IMR-90 (cell line): ENCODE data around the gene TRPM1. TPM values are rescaled to one million over a fixed set of nuclear protein-coding genes. Genes with fewer than 3 reads are reported as not detected.

ENCODE experiments used
- ATAC-seq: fragments of 200-7000 bp; cut with Tn5 transposase; 2 replicates; pipeline ENCODE4 v1.9.1; 2020; ENCODE audit warnings: low read depth, mild to moderate bottlenecking, moderate library complexity
- BruUV-seq: library from RNA; stranded (reverse); fragments of 400-500 nt; replicated peaks from 2 replicates; lab custom pipeline; 2021; lab: Mats Ljungman, UMichigan
- CTCF ChIA-PET: fragments of 300-600 bp; formaldehyde crosslinking; extraction: SDS; loops from one replicate; lab custom pipeline; 2021; ENCODE audit warnings: antibody characterized with exemption; lab: Yijun Ruan, JAX
- POLR2A ChIA-PET: fragments of 300-600 bp; sonication (Branson Sonifier 250); formaldehyde crosslinking; loops from one replicate; lab custom pipeline; 2022; ENCODE audit warnings: antibody characterized with exemption; ENCODE audit not compliant: unreplicated experiment; lab: Charles Lee
- DNase-seq: peaks from one replicate; pipeline ENCODE4 v3.0.0; 2013
- H2AFZ ChIP-seq: replicated peaks from 2 replicates; pipeline ENCODE3; 2013; ENCODE audit warnings: low read length, mild to moderate bottlenecking; ENCODE audit not compliant: poor library complexity
- H2AK5ac ChIP-seq: 2 replicates; pipeline ENCODE4 v1.6.1; 2013; ENCODE audit warnings: low read depth, low read length, inconsistent platforms
- H2AK9ac ChIP-seq: replicated peaks from 2 replicates; pipeline ENCODE3; 2013; ENCODE audit warnings: mild to moderate bottlenecking, low read depth, low read length, moderate library complexity; ENCODE audit not compliant: poor library complexity
- H2BK120ac ChIP-seq: 2 replicates; pipeline ENCODE4 v1.6.1; 2013; ENCODE audit warnings: low read depth, low read length, inconsistent platforms
- H2BK15ac ChIP-seq: 3 replicates; pipeline ENCODE4 v1.6.1; 2013; ENCODE audit warnings: low read depth, low read length, inconsistent platforms
- H2BK20ac ChIP-seq: 2 replicates; pipeline ENCODE4 v1.6.1; 2013; ENCODE audit warnings: low read depth, mild to moderate bottlenecking, inconsistent platforms, low read length, moderate library complexity
- H2BK5ac ChIP-seq: 2 replicates; pipeline ENCODE4 v1.6.1; 2013; ENCODE audit warnings: mild to moderate bottlenecking, low read depth, low read length, inconsistent platforms; ENCODE audit not compliant: poor library complexity, severe bottlenecking
- H3K14ac ChIP-seq: replicated peaks from 2 replicates; pipeline ENCODE4 v1.6.1; 2013; ENCODE audit warnings: low read depth, low read length, inconsistent platforms
- H3K18ac ChIP-seq: 2 replicates; pipeline ENCODE4 v1.6.1; 2013; ENCODE audit warnings: low read depth, low read length, control low read depth
- H3K23ac ChIP-seq: 2 replicates; pipeline ENCODE4 v1.6.1; 2013; ENCODE audit warnings: low read depth, low read length, inconsistent platforms
- H3K27ac ChIP-seq: 2 replicates; pipeline ENCODE4 v1.5.1; 2013; ENCODE audit warnings: mild to moderate bottlenecking, control low read depth, low read length; ENCODE audit not compliant: insufficient read depth
- H3K27me3 ChIP-seq: 2 replicates; pipeline ENCODE4 v1.6.1; 2013; ENCODE audit warnings: low read length; ENCODE audit not compliant: control insufficient read depth, insufficient read depth
- H3K36me3 ChIP-seq: 2 replicates; pipeline ENCODE4 v1.6.1; 2013; ENCODE audit warnings: low read length, mixed read lengths; ENCODE audit not compliant: control insufficient read depth, insufficient read depth
- H3K4ac ChIP-seq: 2 replicates; pipeline ENCODE4 v1.6.1; 2013; ENCODE audit warnings: low read depth, low read length, inconsistent platforms
- H3K4me1 ChIP-seq: 2 replicates; pipeline ENCODE4 v1.6.1; 2013; ENCODE audit warnings: low read length, mixed read lengths; ENCODE audit not compliant: control insufficient read depth, insufficient read depth
- H3K4me2 ChIP-seq: 2 replicates; pipeline ENCODE4 v1.6.1; 2013; ENCODE audit warnings: low read depth, mild to moderate bottlenecking, control low read depth, low read length, moderate library complexity
- H3K4me3 ChIP-seq: 2 replicates; pipeline ENCODE4 v1.5.1; 2013; ENCODE audit warnings: low read depth, mild to moderate bottlenecking, control low read depth, low read length, moderate library complexity; ENCODE audit not compliant: insufficient read depth
- H3K56ac ChIP-seq: 2 replicates; pipeline ENCODE4 v1.6.1; 2013; ENCODE audit warnings: low read length, inconsistent platforms; ENCODE audit not compliant: insufficient read depth; ENCODE audit errors: extremely low read depth
- H3K79me1 ChIP-seq, 2 experiments: 2 replicates each; pipeline ENCODE4 v1.6.1; 2013; ENCODE audit warnings: low read length in 2 of 2, inconsistent platforms in 1 of 2, low read depth in 1 of 2
- H3K9ac ChIP-seq: 2 replicates; pipeline ENCODE4 v1.6.1; 2013; ENCODE audit warnings: low read depth, low read length, control low read depth
- H3K9me1 ChIP-seq: 2 replicates; pipeline ENCODE4 v1.6.1; 2013; ENCODE audit warnings: low read length, inconsistent platforms; ENCODE audit not compliant: insufficient read depth
- H3K9me3 ChIP-seq: 2 replicates; pipeline ENCODE4 v1.6.1; 2013; ENCODE audit warnings: low read length; ENCODE audit not compliant: control insufficient read depth, insufficient read depth
- H4K20me1 ChIP-seq: 2 replicates; pipeline ENCODE4 v1.6.1; 2013; ENCODE audit warnings: low read length, inconsistent platforms; ENCODE audit not compliant: insufficient read depth
- H4K5ac ChIP-seq: 2 replicates; pipeline ENCODE4 v1.6.1; 2013; ENCODE audit warnings: mild to moderate bottlenecking, low read depth, low read length, control low read depth
- H4K8ac ChIP-seq, 2 experiments: 2 replicates each; pipeline ENCODE4 v1.6.1; 2013; ENCODE audit warnings: low read depth in 2 of 2, low read length in 2 of 2, control low read depth in 1 of 2, inconsistent platforms in 1 of 2
- H4K91ac ChIP-seq: 2 replicates; pipeline ENCODE4 v1.6.1; 2013; ENCODE audit warnings: low read depth, low read length, inconsistent platforms; ENCODE audit not compliant: insufficient read depth
- CEBPB ChIP-seq: IDR thresholded peaks from 2 replicates; pipeline ENCODE4 v1.6.1; 2012; ENCODE audit warnings: low read depth, low read length, improper control_type of control experiment
- RFX5 ChIP-seq: IDR thresholded peaks from 2 replicates; pipeline ENCODE4 v1.8.0; 2012; ENCODE audit warnings: low read depth, mild to moderate bottlenecking, low read length, moderate library complexity
- WGBS, 2 experiments: methylation state at CpG; one replicate each; pipeline versions ENCODE4 v1.1.5 to v1.1.7; 2013; ENCODE audit warnings: missing lambda C conversion rate in 2 of 2; ENCODE audit not compliant: insufficient read length in 1 of 2; ENCODE audit errors: extremely low coverage in 2 of 2; 5-methylcytosine and 5-hydroxymethylcytosine counted together
- dilution Hi-C: fragments of 300-500 bp; cut with HindIII; formaldehyde crosslinking; loops from one replicate; pipeline ENCODE4 v1.14.3; 2018; ENCODE audit warnings: low sequenced_read_pairs; ENCODE audit not compliant: unreplicated experiment
- in situ Hi-C: fragments of 300-500 bp; cut with MboI; formaldehyde crosslinking; loops from 3 replicates; pipeline ENCODE4 v1.14.3; 2019; ENCODE audit warnings: low sequenced_read_pairs, inconsistent platforms, mixed read lengths
- intact Hi-C: fragments of 100-400 bp; cut with micrococcal nuclease; formaldehyde crosslinking; loops from 2 replicates; pipeline ENCODE4 v1.10.0; 2022
- polyA plus RNA-seq, 3 experiments: library from polyadenylated mRNA; depleted of rRNA; stranded (reverse); fragments of >200 nt; gene quantifications; 2 replicates each; pipeline ENCODE4 v1.2.3, GENCODE V29; 2012; ENCODE audit warnings: low replicate concordance in 1 of 3
- total RNA-seq: library from RNA; depleted of rRNA; stranded (reverse); fragments of >200 nt; gene quantifications from 2 replicates; pipeline ENCODE4 v1.2.3, GENCODE V29; 2012

TRPM1 gene
- total and polyA plus RNA-seq, 2 of the 4 experiments (the other 2 are of a cell fraction), result not detected

GRCh38 chr15:30954674-30955073, 146.9 kb downstream of the TRPM1 start:
- no CpG with 5 or more reads among the region's 1 CpG for WGBS, 2 experiments

More at GRCh38 chr15:30954674-30955073, 146.9 kb downstream of the TRPM1 start:
- H4K20me1 ChIP-seq, result peaks cover 3% of the 10 kb centered on the region
- H3K56ac ChIP-seq, result no peak overlapping the region
- no peak overlapping the region for H2BK15ac ChIP-seq
- no peak for TF ChIP-seq RFX5
- 0 out of 2 replicates have a peak, but pooled peaks have one; percentile 20 for TF ChIP-seq CEBPB
- no peak overlapping the region for H2AK9ac ChIP-seq
- DNase-seq (peak; percentile 34), ATAC-seq (no peak; the same call in 1 of the 2 replicates)
- ChIA-PET CTCF (no interaction called here), POLR2A (no interaction called here)
- in situ Hi-C loops, result no loop called here
- dilution Hi-C loops, result no loop called here
- intact Hi-C loops, result loop anchor here (1.0 to 2.0 kb wide), 2 partner anchors 37 to 174 kb away; partner anchors contain the start of gene MTMR10
- H3K9me1 ChIP-seq, result peaks cover 9% of the 10 kb centered on the region
- no peak overlapping the region for H2AK5ac ChIP-seq
- no peak overlapping the region for H3K27ac ChIP-seq
- H3K14ac ChIP-seq, result no peak overlapping the region
- no peaks in the 10 kb centered on the region for H3K27me3 ChIP-seq
- peaks cover 30% of the 10 kb centered on the region for H3K36me3 ChIP-seq
- no peak overlapping the region for H4K91ac ChIP-seq
- no peak overlapping the region for H2BK20ac ChIP-seq
- H3K9me3 ChIP-seq, result no peaks in the 10 kb centered on the region
- H3K18ac ChIP-seq, result no peak overlapping the region
- BruUV-seq, result no TSS peak
- H4K8ac ChIP-seq, result no peak overlapping the region
- H3K4me2 ChIP-seq, result no peak overlapping the region
- no peak overlapping the region for H2AFZ ChIP-seq
- H4K5ac ChIP-seq, result no peak overlapping the region
- H3K23ac ChIP-seq, result no peak overlapping the region
- peak overlapping the region; percentile 60 for H2BK5ac ChIP-seq
- no peak overlapping the region for H3K9ac ChIP-seq
- H3K79me1 ChIP-seq, result peaks cover 0 to 15% of the 10 kb centered on the region in 2 experiments; a peak in 2 of 4 replicates
- no peak overlapping the region for H3K4ac ChIP-seq
- H3K4me3 ChIP-seq, result no peak overlapping the region
- H3K4me1 ChIP-seq, result peaks cover 9% of the 10 kb centered on the region
- no peak overlapping the region for H2BK120ac ChIP-seq
